Kidney capillary endothelial cell (primary cell): ENCODE measurements around the gene SIN3B.

Experiments
- DNase-seq: peaks from one replicate; pipeline ENCODE4 v3.0.0-alpha.2; 2018; ENCODE audit warnings: low spot score

The SIN3B gene

DNA sequence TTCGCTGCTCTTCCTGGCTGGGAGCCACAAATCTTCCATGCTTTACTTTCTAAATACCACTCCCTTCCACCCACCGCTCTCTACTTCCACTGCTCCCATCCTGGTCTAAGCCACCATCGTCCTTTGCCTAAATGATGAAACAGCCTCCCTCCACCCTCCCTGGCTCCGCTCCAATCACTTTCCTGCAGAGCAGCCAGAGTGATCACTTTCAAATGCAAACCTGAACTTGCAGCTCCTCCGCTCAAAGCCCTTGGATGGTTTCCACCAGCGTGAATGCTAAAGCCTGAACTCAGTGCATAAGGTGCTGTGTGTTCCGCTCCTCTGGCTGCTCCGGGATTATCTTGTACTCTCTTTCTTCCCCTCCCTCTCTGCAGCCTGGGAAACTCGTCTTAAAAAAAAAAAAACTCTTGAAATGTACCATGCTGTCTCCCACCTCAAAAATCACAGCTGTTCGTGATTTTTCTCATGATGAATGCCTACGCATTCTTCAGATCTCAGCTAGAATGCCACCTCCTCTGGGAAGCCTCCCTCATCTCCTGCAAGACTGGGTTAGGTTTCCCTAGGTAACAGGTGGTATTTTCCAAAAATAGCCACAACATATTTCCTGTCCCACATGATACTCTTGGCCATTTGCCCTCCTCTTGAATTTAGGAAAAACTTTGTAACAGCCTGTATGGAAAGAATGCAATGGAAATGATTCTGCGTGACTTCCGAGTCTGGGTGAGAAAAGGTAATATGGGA is 3.7 kb upstream of the SIN3B start:
- DNase-seq = no peak

DNA sequence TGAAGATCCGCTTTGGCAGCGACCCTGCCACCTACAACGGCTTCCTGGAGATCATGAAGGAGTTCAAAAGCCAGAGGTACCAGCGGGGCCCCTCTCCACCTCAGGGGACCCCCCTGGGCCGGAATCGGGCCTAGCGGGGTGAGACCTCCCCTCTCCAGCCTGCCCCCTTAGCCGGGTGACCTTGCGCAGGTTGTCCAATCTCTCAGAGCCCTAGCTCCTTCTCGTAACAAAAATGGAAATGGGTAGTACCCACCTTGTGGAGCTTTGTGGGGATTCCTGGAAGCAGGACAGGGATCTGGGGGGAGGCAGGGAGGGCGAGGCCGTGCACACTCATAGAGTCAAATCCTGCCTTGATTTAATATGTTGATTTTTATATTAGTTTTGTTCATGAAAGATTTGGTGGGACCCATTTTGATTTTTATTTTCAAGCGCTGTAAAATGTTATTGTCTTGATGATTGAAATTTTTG is 658 bp downstream of the SIN3B start:
- DNase-seq = no peak

DNA sequence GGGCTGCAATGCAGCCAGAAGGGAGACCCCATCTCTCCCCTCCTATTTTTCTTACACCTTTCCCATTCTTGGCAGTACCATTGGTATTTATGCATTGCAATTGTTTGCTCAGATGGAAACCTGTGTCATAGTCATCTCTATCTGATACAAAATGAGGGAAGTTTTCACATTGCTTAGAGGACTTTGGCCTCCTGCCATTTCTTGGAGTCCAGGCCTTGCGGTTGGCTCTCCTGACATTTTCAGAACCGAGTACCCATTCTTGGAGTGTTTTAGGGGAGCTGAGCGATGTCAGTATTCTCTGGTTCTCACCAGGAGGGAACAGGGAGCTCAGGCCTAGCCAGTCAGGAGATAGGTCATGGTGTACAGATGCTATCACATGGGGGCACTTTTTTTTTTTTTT is 1.5 kb downstream of the SIN3B start:
- DNase-seq = no peak

DNA sequence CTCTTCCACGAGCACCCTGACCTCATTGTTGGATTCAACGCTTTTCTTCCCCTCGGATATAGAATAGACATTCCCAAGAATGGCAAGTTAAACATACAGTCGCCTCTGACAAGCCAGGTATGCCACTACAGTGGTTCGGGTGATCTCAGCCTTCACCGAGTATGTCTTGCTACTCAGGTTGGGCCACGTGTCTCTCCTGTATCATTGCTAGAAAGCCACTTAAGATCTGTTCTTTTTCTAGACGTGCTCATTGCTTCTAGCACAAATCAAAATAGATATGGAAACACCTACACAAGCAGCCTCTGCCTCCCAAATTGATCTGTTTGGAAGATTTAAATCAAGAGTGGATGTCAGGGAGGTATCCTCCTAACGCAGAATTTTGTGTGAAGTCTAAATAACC is 2.3 kb downstream of the SIN3B start:
- no peak for DNase-seq

DNA sequence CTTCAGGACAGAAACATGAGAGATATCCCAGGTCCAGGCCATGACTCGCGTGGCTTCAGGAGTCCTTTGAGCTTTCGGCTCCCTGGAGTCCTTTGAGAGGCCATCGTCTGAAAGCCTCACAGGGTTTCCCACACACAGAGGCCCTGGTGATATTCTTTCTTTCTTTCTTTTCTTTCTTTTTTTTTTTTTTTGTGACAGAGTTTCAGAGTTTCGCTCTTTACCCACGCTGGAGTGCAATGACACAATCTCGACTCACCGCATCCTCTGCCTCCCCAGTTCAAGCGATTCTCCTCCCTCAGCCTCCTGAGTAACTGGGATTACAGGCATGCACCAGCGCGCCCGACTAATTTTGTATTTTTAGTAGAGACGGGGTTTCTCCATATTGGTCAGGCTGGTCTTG is 5.5 kb downstream of the SIN3B start:
- DNase-seq = no peak

DNA sequence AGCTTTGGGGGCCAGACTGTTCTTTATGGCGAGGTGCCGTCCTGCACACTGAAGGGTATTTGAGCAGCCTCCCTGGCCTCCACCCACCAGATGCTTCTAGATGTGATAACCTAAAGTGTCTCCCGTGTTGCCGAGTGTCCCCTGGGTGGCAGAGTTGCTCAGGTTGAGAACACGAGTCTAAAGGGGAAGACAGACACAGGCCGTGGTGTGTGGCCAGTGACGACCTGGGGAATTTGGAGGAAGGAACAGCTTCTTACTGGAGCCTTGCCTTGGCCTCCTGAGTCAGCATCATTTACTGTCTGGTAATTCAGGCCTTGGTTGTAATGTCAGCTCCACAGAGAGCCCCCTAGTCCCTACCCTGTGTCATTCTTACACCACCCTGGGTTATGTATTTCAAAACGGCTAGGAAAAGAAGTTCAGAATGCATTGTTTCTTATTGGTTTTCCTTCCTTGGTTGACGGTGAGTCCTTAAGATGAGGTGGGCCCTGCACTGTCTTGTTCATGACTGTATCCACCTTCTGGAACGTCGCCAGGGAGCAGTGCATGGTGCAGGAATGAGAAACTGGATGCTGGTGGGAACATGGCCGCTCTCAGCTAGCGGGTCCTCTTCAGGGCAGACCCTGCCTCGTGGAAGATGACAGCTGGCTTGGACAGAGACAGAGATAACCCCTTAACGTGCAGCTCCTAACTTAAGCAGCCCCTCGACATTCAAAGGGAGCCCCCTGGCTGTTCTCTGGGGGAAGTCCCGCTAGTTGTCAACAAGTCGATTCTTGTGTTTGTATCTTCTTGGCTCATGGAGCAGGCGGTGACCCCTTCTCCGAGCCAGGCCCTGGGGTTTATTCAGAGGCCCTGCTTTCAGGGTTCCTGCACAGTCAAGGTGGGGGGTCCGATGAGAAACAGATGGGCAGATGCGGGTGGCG is 7.2 kb downstream of the SIN3B start:
- DNase-seq = no peak

DNA sequence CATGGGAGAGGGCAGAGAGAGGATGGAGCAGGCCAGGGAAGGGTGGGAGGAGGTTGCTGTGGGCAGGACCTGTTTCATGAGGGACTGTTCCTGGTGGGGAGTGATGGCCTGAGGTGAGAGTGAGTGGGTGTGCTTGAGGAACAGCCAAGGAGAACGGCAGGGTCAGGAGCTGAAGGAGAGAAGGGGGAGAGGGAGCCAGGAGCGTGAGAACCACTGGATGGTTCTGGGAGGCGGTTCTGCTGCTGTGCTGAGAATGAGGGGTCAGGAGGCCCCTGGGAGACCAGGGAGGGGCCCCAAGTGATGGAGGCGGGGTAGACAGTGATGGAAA is 7.8 kb downstream of the SIN3B start:
- DNase-seq = no peak

DNA sequence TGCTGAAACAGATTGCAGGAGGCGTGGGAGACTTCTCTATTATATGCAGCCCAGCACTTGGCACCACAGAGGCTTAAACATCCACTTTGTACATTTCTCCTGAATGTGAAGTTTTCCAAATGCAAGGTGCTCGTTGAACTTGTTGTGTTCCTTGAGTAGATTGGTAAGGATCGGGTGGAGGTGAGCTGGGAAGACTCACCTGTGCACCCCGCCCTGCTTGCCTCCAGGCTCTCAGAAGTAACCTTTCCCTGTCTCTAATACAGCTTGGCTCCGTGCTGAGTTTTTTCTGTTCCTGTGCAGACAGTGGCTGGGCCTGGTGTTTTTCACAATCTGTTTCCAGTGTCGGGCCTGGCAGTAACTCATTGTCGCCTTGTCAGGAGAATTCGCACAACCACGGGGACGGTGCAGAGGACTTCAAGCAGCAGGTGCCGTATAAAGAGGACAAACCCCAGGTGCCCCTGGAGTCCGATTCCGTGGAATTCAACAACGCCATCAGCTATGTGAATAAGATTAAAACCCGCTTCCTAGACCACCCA is 12.3 kb downstream of the SIN3B start:
- DNase-seq = no peak

DNA sequence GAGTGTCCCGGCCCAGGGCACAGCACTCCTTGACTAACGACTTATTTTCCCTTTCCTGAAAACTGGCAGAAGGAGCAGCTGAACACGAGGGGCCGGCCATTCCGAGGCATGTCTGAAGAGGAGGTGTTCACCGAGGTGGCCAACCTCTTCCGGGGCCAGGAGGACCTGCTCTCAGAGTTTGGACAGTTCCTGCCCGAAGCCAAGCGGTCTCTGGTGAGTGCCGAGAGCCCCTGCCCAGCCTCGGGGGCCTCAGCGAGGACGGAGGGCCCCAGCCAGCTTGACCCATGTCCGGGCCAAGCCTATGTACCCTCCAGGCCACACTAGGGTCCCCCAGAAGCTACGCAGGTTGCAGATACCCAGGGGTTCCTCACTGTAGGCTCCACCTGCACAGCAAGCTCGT is 17.7 kb downstream of the SIN3B start:
- no peak for DNase-seq

DNA sequence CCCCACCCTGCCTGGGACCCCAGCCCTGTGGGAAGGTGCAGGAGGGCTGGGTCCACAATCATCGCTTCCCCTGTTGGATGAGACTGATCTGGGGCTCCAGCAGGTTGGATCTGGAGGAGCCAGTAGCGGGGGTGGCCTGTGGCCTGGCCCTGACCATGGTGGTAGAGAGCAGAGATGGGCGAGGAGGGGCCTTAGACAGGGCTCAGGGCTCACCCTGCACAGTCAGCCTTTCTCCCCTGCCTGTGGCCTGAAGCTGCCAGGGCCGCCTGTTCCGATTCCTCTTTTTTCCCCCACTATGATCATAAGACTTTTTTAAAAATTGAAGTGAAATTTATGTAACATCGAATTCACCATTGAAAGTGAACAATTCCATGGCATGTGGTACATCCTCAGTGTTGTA is 18.2 kb downstream of the SIN3B start:
- no peak for DNase-seq

DNA sequence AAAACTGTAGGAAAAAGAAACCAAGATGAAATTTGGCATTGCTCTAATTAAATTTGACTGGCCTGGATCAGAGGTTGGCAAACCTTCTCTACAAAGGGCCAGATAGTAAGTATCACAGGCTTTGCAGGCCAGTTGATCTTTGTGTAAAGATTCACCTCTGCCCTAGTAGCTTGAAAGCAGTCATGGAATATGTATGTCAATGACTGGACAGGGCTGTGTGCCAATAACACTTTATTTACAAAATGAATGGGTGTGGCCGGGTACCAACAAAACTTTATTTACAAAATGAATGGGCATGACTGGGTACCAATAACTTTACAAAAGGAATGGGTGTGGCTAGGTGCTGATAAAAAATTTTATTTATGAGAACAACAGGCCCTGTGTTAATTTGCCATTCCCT is 20.0 kb downstream of the SIN3B start:
- DNase-seq = no peak

DNA sequence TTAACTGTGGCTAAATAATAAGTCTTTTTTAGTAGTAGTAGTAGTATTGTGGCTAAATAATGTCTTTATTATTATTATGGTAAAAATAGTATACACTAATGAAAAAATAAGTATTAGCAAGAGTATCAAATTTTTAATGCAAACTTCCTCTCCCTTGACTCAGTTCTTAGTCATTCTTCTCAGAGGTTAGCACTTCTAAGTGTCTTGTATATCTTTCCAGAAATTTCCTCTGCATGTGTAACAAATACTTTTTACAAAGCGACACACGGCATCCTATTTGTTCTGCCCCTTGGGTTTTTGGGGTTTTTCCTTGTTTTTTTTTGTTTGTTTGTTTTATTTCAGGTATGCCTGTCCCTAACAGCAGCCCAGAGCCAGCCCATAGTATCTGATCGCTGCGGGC is 20.9 kb downstream of the SIN3B start:
- no peak for DNase-seq

DNA sequence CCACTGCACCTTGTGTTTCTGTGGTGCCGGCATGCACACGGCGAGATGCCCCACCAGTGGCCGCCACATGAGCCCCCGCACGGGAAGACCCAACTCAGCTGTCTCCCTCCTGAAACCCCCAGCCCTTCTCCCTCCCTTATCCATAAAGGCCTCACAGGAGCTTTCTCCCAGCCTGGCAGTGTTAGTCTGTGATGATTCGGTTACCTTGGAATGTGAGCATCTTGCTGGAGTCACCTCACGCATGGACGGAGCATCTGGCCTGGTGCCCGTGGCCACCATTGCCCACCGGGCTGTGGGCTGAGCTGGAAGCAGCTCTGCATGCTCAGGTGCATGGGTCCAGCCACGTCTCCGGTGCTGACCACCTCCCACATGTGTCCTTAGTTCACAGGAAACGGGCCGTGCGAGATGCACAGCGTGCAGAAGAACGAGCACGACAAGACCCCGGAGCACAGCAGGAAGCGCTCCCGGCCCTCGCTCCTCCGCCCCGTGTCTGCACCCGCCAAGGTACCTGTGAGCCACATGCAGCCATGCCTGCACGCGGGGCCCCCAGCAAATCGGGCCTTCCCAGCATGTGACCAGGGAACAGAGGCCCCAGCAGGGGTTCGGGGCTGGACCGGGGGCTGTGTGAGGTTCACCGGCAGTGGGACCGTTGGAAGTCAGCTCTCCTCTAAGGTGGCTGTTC is 22.0 kb downstream of the SIN3B start:
- no peak for DNase-seq

DNA sequence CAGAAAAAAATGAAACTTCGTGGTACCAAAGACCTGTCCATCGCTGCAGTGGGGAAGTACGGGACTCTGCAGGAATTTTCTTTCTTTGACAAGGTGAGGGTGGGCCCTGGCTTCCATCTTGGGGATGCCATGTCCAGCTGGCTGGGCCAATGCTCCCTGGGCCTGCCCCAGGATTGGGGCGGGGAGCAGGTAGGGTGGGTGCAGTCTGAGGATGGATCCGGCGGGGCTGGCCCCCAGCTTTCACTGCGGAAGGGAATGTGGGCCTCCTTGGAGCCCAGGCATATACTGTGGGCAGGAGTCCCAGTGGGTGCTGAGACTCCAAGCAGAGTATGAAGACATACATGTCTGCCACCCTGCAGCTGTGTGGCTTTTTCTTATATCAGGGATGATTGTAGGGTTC is 23.9 kb downstream of the SIN3B start:
- DNase-seq = no peak

DNA sequence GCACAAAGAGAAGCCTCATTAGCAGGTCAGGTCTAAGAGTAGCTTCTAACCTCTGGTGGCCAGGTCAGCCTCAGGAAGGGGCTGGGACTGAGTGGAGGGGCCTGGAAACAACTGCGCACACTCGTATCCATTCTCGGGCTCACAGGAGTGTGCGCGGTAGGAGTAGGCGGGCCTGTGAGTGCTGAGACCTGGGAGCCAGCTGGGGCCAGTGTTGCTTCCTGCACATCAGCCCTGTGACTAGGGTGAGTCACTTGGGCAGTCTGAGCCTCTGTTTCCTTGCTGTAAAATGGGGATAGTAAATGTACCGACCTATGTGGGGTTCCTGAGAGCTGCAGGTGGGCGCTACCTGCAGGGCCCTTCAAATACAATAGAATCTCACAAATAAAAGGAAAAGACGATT is 26.9 kb downstream of the SIN3B start:
- peak; percentile 31 for DNase-seq

DNA sequence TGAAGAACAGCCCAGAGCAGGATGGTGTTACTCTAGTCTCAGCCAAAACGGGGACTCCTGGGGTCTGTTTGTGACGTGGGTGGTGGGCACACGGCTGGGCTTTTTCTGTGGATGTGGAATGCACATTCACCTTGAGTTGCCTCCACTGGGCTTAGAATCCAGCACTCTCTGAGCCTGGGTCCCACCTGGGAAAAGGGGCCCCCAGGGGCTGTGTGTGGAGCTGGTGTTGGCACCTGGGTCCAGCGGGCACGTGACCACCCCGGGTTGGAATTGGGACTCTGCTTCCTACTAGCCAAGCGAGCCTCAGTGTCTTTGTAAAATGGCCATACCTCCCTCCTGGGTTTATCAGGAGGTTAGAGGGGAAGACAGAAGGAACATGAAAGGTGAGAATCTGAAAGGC is 30.4 kb downstream of the SIN3B start:
- no peak for DNase-seq

DNA sequence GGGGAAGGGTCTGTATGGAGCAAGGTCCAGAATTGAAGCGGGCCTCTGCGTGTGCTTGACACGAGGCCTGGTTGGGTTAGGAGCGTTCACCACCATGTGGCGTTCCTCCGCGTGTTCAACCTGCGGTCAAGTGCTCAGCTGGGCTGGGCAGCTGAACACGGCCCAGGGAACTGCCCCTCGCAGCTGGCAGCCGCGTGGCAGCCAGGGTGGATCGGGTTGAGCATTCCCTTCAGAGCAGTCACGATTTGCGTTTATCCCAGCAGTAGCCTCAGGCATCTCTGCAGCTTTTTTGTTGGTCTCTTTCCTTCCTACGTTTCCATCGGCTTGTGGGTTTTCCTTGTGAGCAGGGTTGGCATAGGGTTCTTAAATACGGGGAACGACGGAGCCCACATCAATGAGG is 30.9 kb downstream of the SIN3B start:
- no peak for DNase-seq

DNA sequence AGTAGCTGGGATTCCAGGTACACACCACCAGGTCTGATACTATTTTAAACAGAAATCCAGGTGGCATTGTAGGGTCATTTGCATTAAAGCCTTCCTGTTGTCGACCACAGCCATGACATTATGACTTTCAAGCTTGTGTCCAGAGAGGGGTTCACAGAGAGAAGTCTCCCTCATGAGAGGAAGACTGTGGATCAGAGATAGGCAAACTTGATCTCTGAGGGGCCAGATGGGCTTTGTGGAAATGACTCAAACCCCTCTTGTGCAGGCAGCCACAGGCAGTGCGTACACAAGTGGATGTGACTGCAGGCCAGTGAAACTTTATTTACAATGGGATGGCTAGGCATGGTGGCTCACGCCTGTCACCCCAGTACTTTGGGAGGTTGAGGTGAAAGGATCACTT is 31.8 kb downstream of the SIN3B start:
- DNase-seq = no peak

DNA sequence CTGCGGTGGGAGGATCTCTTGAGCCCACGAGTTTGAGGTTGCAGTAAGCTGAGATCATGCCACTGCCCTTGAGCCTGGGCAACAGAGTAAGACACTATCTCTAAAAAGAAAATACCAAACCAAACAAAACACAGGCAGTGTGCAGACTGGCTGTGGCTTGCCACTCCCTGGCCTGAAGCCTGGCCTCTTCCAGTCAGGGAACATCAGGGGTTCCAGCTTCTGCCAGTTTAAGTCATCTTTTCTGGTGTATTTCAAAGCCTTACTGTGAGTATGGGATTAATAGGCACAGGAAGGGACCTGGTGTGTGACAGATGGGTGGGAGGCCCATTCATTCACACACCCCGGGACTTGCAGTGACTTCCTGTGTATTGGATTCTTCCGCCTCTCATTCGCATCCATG is 32.6 kb downstream of the SIN3B start:
- no peak for DNase-seq

DNA sequence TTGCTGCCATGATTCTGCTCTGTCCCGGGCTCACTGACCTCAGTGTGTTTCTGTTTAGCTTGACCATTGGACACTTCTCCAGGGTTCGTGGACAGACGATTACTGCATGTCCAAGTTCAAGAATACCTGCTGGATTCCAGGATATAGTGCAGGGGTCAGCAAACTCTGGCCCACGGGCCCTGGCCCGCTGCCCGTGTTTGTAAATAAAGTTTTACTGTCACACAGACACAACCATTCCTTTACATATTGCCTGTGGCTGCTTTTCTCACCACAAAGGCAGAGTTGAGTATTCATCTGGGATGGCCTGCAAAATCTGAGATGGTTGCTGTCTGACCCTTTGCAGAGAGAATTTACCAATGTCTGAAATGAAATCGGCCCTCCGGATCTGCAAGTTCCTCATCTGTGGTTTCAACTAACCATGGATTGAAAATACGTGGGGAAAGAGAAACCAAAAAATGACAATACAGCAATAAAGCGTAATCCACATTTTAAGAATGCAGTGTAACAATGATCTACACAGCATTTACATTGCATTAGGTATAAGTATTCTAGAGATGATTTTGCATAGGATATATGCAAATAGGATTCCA is 33.7 kb downstream of the SIN3B start:
- no peak for DNase-seq

DNA sequence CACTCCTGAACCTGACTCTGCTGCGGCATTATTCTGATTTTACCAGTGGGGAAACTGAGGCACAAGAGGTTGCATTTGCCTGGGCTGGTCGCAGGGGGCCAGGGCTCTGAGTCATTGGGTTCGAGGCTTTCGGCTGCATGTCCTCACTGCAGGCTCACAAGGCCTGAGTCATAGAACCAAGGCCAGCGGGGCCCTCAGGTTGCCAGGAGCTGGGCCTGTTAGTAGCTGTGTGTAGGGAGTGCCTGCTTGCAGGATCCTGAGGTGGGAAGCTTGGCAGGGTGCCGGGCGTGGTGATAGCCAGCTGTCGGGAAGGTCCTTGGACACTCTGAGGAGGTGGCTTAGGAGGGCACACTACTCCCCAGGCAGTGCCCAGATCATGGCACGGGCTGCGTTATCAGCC is 38.0 kb downstream of the SIN3B start:
- no peak for DNase-seq

DNA sequence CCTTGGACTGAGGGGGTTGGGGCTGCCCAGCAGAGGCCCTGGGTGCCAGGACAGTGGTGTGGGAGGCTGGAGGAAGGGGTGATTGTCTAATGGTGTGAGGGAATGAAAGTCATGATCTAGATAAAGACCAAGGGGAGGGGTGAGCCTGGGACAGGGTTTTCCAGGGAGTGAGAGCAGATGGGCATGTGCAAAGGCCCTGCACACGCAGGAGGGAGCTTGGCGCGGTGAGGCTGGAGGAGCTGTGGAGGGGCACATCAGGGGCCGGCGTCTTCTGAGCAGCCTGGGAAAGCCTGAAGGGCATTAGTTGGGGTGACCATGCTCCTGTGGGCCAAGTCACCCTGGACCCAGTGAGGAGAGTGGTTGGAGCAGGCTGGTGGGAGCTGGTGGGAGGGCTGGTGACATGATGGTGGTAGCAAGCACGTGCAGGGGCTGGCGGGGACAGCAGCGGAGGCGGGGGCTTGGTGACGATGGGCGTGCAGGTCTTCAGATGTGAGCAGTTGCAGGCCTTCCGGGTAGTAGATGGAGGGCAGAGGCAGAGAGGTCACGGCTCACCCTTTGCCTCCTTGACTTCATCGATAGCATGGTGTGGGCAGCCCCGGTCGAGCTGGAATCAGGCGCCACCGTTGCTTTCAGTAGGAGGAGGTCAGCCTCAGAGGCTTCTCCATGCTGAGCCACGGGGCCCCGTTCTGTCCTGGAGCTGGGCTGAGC is 39.4 kb downstream of the SIN3B start:
- DNase-seq = no peak
